Effector memory CD4-positive, alpha-beta T cell (primary cell): Measurements from ENCODE around the gene HYLS1.

Source experiments
- DNase-seq, 3 donors: peaks; one replicate each; pipeline ENCODE4 v3.0.0-alpha.2; 2020
- H3K27ac ChIP-seq: 2 replicates; pipeline ENCODE4 v1.7.0; 2013; ENCODE audit warnings: mild to moderate bottlenecking, low read length, moderate library complexity; ENCODE audit not compliant: insufficient read depth, poor library complexity, severe bottlenecking
- H3K27me3 ChIP-seq: replicated peaks from 2 replicates; pipeline ENCODE4 v1.7.0; 2013; ENCODE audit warnings: mild to moderate bottlenecking, low read length; ENCODE audit not compliant: insufficient read depth, control insufficient read depth, poor library complexity, severe bottlenecking
- H3K36me3 ChIP-seq: 2 replicates; pipeline ENCODE4 v1.7.0; 2013; ENCODE audit warnings: mild to moderate bottlenecking, low read length, moderate library complexity; ENCODE audit not compliant: control insufficient read depth, insufficient read depth
- H3K4me1 ChIP-seq: 2 replicates; pipeline ENCODE4 v1.7.0; 2013; ENCODE audit warnings: low read length, mild to moderate bottlenecking; ENCODE audit not compliant: control insufficient read depth, insufficient read depth, poor library complexity, severe bottlenecking
- H3K4me3 ChIP-seq: 2 replicates; pipeline ENCODE4 v1.7.0; 2013; ENCODE audit warnings: low read length, low read depth, mild to moderate bottlenecking; ENCODE audit not compliant: insufficient read depth, poor library complexity, severe bottlenecking
- H3K9me3 ChIP-seq: 2 replicates; pipeline ENCODE4 v1.7.0; 2013; ENCODE audit warnings: mild to moderate bottlenecking, low read length, moderate library complexity; ENCODE audit not compliant: control insufficient read depth

The HYLS1 gene

DNA sequence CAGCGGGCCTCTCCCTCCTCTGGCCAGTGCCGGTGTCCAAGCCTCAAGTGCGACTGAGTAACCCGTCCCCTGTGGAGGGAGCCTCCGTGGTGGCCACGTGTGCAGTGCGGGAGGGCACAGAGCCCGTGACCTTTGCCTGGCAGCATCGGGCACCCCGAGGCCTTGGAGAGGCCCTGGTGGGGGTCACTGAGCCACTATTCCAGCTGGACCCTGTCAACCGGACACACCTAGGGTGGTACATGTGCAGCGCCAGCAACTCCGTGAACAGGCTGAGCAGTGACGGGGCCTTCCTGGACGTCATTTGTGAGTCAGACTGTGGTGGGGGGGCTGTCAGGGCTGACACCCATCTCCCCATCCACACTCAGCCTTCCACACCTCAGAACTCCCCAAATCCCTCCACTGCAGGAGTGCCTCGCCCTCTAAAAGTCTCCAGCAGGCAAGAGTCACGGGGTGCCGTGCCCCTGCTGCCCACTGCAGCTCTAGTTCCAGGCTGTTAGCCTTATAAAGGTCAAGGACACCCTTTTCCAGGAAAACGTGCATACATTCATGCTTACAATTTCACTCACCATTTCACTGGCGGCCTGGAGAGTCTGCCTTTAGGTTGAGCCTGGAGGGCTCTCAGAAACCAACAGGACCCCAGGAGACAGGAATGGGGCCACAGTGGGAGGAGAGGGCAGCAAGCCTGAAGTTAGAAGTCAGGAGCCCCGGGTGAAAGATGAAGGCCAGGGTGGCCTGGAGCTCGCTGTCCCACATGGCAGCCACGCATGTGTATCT is 61.0 kb downstream of the HYLS1 start:
- DNase-seq = no peak
- Histone ChIP-seq H3K27me3 (no peaks in the 10 kb centered on the region), H3K36me3 (no peaks in the 10 kb centered on the region), H3K9me3 (no peaks in the 10 kb centered on the region), H3K27ac (no peak overlapping the region), H3K4me1 (no peaks in the 10 kb centered on the region), H3K4me3 (no peak overlapping the region)

DNA sequence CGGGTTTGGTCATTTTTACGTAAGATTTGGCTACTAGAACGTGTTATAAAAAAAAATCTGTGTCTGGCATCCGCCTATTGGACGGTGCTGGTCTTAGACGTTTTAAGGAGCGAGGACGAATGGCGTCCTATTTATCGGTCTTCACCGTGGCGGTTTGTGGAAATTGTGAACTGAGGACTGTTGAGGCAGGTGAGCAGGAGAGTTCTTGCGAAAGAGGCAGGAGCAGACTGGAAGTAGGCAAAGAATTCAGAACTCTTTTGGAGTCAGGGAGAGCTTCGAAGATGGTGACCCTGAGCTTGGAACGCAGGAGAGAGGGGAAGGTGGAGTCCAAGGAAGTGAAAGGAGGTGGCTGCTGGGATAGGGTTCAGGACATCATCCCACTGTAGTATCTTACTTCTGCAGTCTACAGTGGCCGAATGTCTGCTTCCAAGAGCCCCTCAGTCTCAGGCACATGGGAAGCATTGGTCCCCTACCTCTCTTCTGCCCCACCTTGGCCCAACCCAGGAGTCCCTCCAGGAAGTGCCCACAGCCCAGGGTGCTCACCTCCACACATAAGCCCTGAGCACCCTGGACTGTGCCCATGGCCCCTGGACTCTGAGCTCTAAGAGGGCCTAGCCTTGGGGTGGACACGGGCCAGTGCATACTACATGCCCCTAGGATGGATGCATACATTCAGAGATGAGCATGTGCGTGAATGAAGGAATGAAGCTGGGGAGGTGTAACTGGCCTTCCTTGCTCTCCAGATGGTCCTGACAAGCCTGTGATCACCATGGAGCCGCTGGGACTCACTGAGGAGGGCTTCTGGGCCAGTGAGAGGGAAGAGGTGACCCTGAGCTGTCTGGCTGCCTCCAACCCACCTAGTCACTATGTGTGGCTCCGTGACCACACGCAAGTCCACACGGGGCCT is 62.1 kb downstream of the HYLS1 start:
- no peak for DNase-seq
- no peaks in the 10 kb centered on the region for H3K4me1 ChIP-seq
- no peak overlapping the region for H3K27ac ChIP-seq
- H3K9me3 ChIP-seq = no peaks in the 10 kb centered on the region
- no peak overlapping the region for H3K4me3 ChIP-seq
- no peaks in the 10 kb centered on the region for H3K36me3 ChIP-seq
- no peaks in the 10 kb centered on the region for H3K27me3 ChIP-seq

DNA sequence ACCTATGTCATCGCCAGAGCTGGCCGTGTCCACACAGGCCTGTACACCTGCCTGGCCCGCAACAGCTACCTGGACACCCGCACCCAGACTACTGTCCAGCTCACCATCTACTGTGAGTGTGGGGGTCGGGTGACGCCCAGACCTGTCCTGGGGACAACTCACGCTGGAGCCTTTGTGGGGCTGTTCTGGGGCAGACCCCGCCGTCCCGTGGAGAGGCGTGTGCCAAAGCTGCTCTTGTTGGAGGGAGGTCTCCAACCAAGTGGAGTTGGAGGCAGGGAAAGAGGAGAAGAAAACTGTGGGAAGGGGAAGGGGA is 62.7 kb downstream of the HYLS1 start:
- H3K4me3 ChIP-seq = no peak overlapping the region
- no peaks in the 10 kb centered on the region for H3K4me1 ChIP-seq
- no peak for DNase-seq
- H3K36me3 ChIP-seq = no peaks in the 10 kb centered on the region
- H3K27ac ChIP-seq = no peak overlapping the region
- H3K9me3 ChIP-seq = no peaks in the 10 kb centered on the region
- H3K27me3 ChIP-seq = no peaks in the 10 kb centered on the region
